Measurements from ENCODE around the gene MVP. TPM values are rescaled to one million over a fixed set of nuclear protein-coding genes. Genes with fewer than 3 reads are reported as not detected.
A peak's percentile ranks its signal among the peaks of the same experiment; 100 is the strongest.

MVP gene
- total RNA-seq, 1 donor from 2014 or later: 177 TPM

- POLR2A ChIA-PET: interaction anchor here (1.2 to 2.8 kb wide), 2 partner anchors 24 to 79 kb away, joined by 4 to 26 read pairs; partner anchors contain the start of gene KIF22
- Mint-ChIP-seq H3K36me3 (ENCODE audit: low read depth) (peaks cover 31% of the 10 kb centered on the region), H3K27me3 (no peaks in the 10 kb centered on the region), H3K4me1 (peaks cover 70% of the 10 kb centered on the region), H3K9me3 (no peaks in the 10 kb centered on the region), H3K27ac (no peak overlapping the region), H3K4me3 (peak overlapping the region; percentile 66)
- intact Hi-C loops (cut with micrococcal nuclease): no loop called here
- ATAC-seq (ENCODE audit: low read depth) (no peak), DNase-seq (no peak)
- CTCF ChIA-PET: no interaction called here
- no peak for TF ChIP-seq CTCF (IDR thresholded peaks at IDR 0.05)
These were observed 5.7 kb upstream of the MVP start for GRCh38 chr16:29814592-29814991.

- POLR2A ChIA-PET: interaction anchor here (0.6 to 8.2 kb wide), 27 partner anchors 7 to 993 kb away, joined by 3 to 147 read pairs (median 5); partner anchors contain the start of genes ALDOA, ATXN2L, CDIPT and CORO1A
- H3K27ac Mint-ChIP-seq: peak overlapping the region; percentile 99
- peaks cover 33% of the 10 kb centered on the region for H3K36me3 Mint-ChIP-seq (ENCODE audit: low read depth)
- DNase-seq (no peak), ATAC-seq (ENCODE audit: low read depth) (no peak)
- H3K27me3 Mint-ChIP-seq: no peaks in the 10 kb centered on the region
- intact Hi-C loops (cut with micrococcal nuclease): loop anchor here (5.0 kb wide), 1 partner anchor 1362 kb away; no protein-coding TSS in a partner anchor
- peaks cover 71% of the 10 kb centered on the region for H3K4me1 Mint-ChIP-seq
- peak overlapping the region; percentile 99 for H3K4me3 Mint-ChIP-seq
- H3K9me3 Mint-ChIP-seq: no peaks in the 10 kb centered on the region
- TF ChIP-seq CTCF (IDR thresholded peaks at IDR 0.05): no peak
- CTCF ChIA-PET: interaction anchor here (0.6 to 2.3 kb wide), 8 partner anchors 7 to 116 kb away, joined by 4 to 23 read pairs (median 5); partner anchors contain the start of gene KIF22
These were observed 5.1 kb upstream of the MVP start for GRCh38 chr16:29815032-29815721.

- Mint-ChIP-seq H3K9me3 (no peaks in the 10 kb centered on the region), H3K36me3 (ENCODE audit: low read depth) (peaks cover 38% of the 10 kb centered on the region), H3K4me3 (peak within 1 kb of the TSS; percentile 99), H3K27me3 (no peaks in the 10 kb centered on the region), H3K4me1 (peaks cover 71% of the 10 kb centered on the region), H3K27ac (peak within 1 kb of the TSS; percentile 99)
- ChIA-PET CTCF (interaction anchor here (0.6 to 2.3 kb wide), 8 partner anchors 8 to 117 kb away, joined by 4 to 23 read pairs (median 5); partner anchors contain the start of gene KIF22), POLR2A (interaction anchor here (0.6 to 8.2 kb wide), 30 partner anchors 8 to 993 kb away, joined by 3 to 147 read pairs (median 5); partner anchors contain the start of genes ALDOA, ATXN2L, CDIPT and CORO1A)
- DNase-seq: peak; percentile 97
- intact Hi-C loops (cut with micrococcal nuclease): loop anchor here (1.0 to 5.0 kb wide), 8 partner anchors 9 to 1361 kb away; partner anchors contain the start of genes CDIPT, FBXL19 and KIF22
- ATAC-seq (ENCODE audit: low read depth): peak; percentile 74
- peak; percentile 89 for TF ChIP-seq CTCF (IDR thresholded peaks at IDR 0.05)
These were observed 4.2 kb upstream of the MVP start, which contains the start of gene PAGR1 for GRCh38 chr16:29815793-29816693. Gene PAGR1 (plus strand): TSS chr16:29816152. CDS start chr16:29816526, 374 bp downstream.

- POLR2A ChIA-PET: interaction anchor here (0.5 to 8.2 kb wide), 16 partner anchors 8 to 743 kb away, joined by 3 to 147 read pairs (median 5); partner anchors contain the start of genes CORO1A, KCTD13, KIF22 and MAZ
- H3K27ac Mint-ChIP-seq: peak overlapping the region; percentile 99
- peaks cover 71% of the 10 kb centered on the region for H3K4me1 Mint-ChIP-seq
- H3K36me3 Mint-ChIP-seq (ENCODE audit: low read depth): peaks cover 37% of the 10 kb centered on the region
- no peaks in the 10 kb centered on the region for H3K9me3 Mint-ChIP-seq
- H3K27me3 Mint-ChIP-seq: no peaks in the 10 kb centered on the region
- ATAC-seq (ENCODE audit: low read depth) (peak; percentile 3), DNase-seq (no peak)
- TF ChIP-seq CTCF (IDR thresholded peaks at IDR 0.05): no peak
- intact Hi-C loops (cut with micrococcal nuclease): loop anchor here (1.0 to 5.0 kb wide), 8 partner anchors 10 to 1360 kb away; partner anchors contain the start of genes CDIPT, FBXL19 and KIF22
- H3K4me3 Mint-ChIP-seq: peak overlapping the region; percentile 99
- CTCF ChIA-PET: interaction anchor here (0.7 to 2.3 kb wide), 5 partner anchors 9 to 116 kb away, joined by 3 to 23 read pairs (median 4); partner anchors contain the start of gene KIF22
These were observed 3.4 kb upstream of the MVP start for GRCh38 chr16:29816694-29817441.
